Stimulated activated naive CD8-positive, alpha-beta T cell treated with anti-CD3 and anti-CD28 coated beads, Interleukin-15, Interleukin-2, amounts not matched to agents 100 ng/mL and 50 ng/mL, for 24 hours (primary cell): Measurements from ENCODE around the gene TNRC6B.
"Not testable (repeated sequence)": the region's sequence is repeated elsewhere in the genome, so short reads cannot be mapped to it uniquely, and the experiment has no call there.

Experiments used
- H3K27ac Mint-ChIP-seq: one replicate; pipeline ENCODE4 v1.8.0; 2021; ENCODE audit warnings: mild to moderate bottlenecking, mixed read lengths
- H3K27me3 Mint-ChIP-seq: one replicate; pipeline ENCODE4 v1.8.0; 2021; ENCODE audit warnings: mixed read lengths
- H3K36me3 Mint-ChIP-seq: one replicate; pipeline ENCODE4 v1.8.0; 2021; ENCODE audit warnings: low read depth, mixed read lengths
- H3K4me1 Mint-ChIP-seq: one replicate; pipeline ENCODE4 v1.8.0; 2021; ENCODE audit warnings: low read depth, mixed read lengths
- H3K4me3 Mint-ChIP-seq: one replicate; pipeline ENCODE4 v1.8.0; 2021; ENCODE audit warnings: mild to moderate bottlenecking, mixed read lengths
- H3K9me3 Mint-ChIP-seq: one replicate; pipeline ENCODE4 v1.8.0; 2021; ENCODE audit warnings: mixed read lengths

The TNRC6B gene

DNA sequence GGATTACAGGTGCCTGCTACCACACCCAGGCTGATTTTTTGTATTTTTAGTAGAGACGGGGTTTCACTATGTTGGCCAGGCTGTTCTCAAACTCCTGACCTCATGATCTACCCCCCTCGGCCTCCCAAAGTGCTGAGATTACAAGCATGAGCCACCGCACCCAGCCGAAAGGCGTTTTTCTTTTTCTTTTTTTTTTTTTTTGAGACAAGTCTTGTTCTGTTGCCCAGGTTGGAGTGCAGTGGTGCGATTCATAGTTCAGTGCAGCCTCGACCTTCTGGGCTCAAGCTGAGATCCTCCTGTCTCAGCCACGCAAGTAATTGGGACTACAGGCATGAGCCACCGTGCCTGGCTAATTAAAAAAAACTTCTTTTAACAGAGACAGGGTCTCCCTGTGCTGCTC lies 19.7 kb downstream of the TNRC6B start:
- Mint-ChIP-seq H3K4me3 (peak overlapping the region; percentile 60), H3K27ac (peak overlapping the region; percentile 93), H3K4me1 (peaks cover 84% of the 10 kb centered on the region)
- H3K9me3 Mint-ChIP-seq, H3K36me3 Mint-ChIP-seq, H3K27me3 Mint-ChIP-seq: not testable (repeated sequence)

DNA sequence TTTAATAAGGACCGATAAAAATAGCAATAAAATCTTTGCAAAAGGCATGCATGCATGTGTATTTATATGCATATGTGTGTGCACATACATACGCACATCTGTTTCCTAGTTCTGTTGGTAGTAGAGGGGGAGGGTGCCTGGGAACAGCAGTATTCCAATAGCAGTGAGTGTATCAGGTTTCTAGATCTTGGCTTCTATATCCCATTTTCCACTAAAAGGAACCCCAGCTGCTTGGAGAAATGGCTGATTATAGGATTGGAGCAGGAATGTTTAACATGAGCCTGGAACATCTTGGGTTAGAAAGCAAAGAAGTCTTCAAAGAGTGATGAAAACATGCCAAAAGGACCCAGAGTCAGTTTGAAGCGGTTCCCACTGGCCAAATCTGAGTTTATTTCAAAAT lies 21.0 kb downstream of the TNRC6B start:
- peak overlapping the region; percentile 77 for H3K27ac Mint-ChIP-seq
- H3K4me1 Mint-ChIP-seq, result peaks cover 85% of the 10 kb centered on the region
- H3K27me3 Mint-ChIP-seq, result no peaks in the 10 kb centered on the region
- H3K9me3 Mint-ChIP-seq, result no peaks in the 10 kb centered on the region
- H3K36me3 Mint-ChIP-seq, result peaks cover 4% of the 10 kb centered on the region
- H3K4me3 Mint-ChIP-seq, result no peak overlapping the region

DNA sequence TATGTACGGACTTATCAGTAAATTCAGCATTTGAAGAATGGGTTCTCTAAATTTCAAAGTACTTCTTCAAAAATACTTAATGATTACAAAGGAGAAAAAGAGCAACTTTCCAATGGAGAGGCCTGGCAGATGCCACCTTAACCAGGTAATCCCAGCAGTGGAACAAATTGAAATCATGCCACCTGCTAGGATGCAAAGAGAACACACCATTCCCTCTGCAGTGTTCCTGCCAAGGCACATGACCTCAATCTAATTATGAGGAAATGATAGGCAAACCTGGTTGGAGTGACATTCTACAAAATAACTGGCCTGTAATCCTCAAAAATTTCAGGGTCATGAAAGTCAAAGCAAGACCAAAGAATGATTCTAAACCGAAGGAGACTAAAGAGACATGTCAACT lies 21.5 kb downstream of the TNRC6B start:
- H3K4me3 Mint-ChIP-seq, result no peak overlapping the region
- H3K4me1 Mint-ChIP-seq, result peaks cover 87% of the 10 kb centered on the region
- H3K27ac Mint-ChIP-seq, result no peak overlapping the region
- no peaks in the 10 kb centered on the region for H3K27me3 Mint-ChIP-seq
- H3K36me3 Mint-ChIP-seq, result peaks cover 4% of the 10 kb centered on the region
- H3K9me3 Mint-ChIP-seq, result no peaks in the 10 kb centered on the region

DNA sequence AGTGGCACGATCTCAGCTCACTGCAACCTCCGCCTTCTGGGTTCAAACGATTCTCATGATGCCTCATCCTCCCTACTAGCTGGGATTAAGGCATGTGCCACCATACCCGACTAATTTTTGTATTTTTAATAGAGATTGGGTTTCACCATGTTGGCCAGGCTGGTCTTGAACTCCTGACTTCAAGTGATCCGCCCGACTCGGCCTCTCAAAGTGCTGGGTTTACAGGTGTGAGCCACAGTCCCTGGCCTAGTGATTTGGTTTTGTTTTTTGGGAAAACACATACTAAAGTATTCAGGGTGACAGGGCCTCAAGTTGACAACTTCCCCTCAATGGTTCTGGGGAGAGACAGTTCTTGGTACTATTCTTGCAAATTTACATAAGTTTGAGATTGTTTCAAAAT lies 22.1 kb downstream of the TNRC6B start:
- no peak overlapping the region for H3K4me3 Mint-ChIP-seq
- peaks cover 88% of the 10 kb centered on the region for H3K4me1 Mint-ChIP-seq
- no peaks in the 10 kb centered on the region for H3K9me3 Mint-ChIP-seq
- H3K27me3 Mint-ChIP-seq, result no peaks in the 10 kb centered on the region
- peaks cover 4% of the 10 kb centered on the region for H3K36me3 Mint-ChIP-seq
- no peak overlapping the region for H3K27ac Mint-ChIP-seq

DNA sequence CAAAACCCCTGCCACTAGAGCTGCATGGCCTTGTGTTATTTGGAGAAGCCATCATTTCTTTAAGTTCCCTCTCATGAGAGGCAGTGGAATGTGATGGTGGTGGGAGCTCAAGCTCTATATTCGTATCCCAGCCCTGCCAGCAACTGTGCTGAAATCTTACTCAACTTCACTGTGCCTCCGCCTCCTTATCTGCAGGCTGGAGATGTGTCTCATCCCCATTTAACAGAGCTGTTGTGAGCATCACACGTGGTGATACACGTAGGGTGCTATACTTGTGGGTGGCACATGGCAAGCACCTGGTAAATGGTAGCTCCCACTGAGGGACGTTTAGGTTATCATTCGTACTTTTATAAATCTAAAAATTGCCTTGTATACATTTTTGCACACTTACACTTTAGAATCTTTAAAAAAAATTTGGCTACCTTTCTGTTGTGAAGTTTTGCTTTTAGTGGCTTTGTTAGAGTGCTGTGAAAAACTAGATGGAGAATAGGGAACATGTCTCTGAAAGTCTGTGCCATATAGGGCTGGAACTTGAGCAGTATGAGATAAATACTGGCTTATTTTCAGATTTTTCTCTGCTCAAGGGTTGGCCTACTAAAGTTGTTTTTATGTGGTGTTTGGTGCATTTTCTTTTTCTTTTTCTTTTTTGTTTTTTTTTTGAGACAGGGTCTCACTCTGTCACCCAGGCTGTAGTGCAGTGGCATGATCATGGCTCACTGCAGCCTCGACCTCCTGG lies 23.2 kb downstream of the TNRC6B start:
- peak overlapping the region; percentile 52 for H3K27ac Mint-ChIP-seq
- no peaks in the 10 kb centered on the region for H3K27me3 Mint-ChIP-seq
- H3K4me3 Mint-ChIP-seq, result no peak overlapping the region
- peaks cover 83% of the 10 kb centered on the region for H3K4me1 Mint-ChIP-seq
- peaks cover 4% of the 10 kb centered on the region for H3K36me3 Mint-ChIP-seq
- no peaks in the 10 kb centered on the region for H3K9me3 Mint-ChIP-seq

DNA sequence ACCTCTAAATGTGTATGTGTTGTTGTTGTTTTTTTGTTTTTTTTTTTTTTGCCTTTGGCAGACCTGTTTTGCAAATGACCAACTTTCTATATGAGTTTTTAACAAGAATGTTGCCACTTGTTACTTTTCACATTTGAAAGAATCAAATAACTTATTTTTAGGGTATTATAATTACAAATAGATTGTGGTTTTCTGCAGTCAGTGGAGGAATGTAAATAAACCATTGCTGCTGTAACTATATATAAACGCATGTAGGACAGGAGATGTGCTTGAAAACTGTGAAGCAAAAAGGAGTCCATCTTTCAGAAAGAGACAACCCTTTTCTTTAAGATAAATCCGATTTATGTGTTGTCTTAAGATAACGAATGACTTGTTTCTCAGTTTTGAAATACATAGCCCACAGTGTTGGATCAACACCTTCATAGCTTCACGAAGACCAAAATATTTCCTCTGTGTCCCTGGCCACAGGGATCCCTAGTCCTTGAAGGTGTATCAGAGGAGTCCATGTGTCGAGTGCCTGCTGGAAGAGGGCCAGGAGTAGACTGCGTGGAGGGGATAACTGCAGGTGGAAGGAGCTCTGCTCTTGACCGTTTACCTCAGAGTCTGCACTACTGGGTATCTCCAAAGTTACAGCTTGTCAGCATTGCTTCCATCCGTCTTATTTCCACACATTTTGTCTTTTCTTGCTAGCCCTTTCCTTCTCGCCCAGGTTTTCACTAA lies 24.7 kb downstream of the TNRC6B start:
- no peaks in the 10 kb centered on the region for H3K27me3 Mint-ChIP-seq
- no peaks in the 10 kb centered on the region for H3K9me3 Mint-ChIP-seq
- H3K27ac Mint-ChIP-seq, result peak overlapping the region; percentile 22
- peaks cover 71% of the 10 kb centered on the region for H3K4me1 Mint-ChIP-seq
- H3K4me3 Mint-ChIP-seq, result no peak overlapping the region
- no peaks in the 10 kb centered on the region for H3K36me3 Mint-ChIP-seq

DNA sequence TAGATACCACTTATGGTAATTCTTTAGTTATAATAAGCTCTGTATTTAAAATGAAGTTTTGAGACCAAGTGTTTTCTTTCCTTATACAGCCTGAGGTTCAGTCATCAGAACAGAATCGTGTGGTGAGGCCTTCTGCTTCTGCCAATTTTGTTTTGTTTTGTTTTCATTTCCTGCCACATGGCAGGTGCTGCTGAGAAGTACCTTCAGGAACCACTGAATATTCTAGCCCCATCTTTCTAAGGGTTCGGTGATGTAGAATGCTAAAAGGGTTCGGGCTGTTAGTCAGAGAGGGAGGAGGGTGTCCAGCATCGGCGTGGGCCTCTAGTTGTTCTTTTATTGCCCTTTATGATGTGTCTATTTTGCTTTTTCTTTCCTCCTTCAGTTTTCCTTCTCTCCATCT lies 25.8 kb downstream of the TNRC6B start:
- Mint-ChIP-seq H3K9me3 (no peaks in the 10 kb centered on the region), H3K36me3 (no peaks in the 10 kb centered on the region), H3K27me3 (no peaks in the 10 kb centered on the region), H3K27ac (peak overlapping the region; percentile 90), H3K4me3 (peak overlapping the region; percentile 67), H3K4me1 (peaks cover 70% of the 10 kb centered on the region)

DNA sequence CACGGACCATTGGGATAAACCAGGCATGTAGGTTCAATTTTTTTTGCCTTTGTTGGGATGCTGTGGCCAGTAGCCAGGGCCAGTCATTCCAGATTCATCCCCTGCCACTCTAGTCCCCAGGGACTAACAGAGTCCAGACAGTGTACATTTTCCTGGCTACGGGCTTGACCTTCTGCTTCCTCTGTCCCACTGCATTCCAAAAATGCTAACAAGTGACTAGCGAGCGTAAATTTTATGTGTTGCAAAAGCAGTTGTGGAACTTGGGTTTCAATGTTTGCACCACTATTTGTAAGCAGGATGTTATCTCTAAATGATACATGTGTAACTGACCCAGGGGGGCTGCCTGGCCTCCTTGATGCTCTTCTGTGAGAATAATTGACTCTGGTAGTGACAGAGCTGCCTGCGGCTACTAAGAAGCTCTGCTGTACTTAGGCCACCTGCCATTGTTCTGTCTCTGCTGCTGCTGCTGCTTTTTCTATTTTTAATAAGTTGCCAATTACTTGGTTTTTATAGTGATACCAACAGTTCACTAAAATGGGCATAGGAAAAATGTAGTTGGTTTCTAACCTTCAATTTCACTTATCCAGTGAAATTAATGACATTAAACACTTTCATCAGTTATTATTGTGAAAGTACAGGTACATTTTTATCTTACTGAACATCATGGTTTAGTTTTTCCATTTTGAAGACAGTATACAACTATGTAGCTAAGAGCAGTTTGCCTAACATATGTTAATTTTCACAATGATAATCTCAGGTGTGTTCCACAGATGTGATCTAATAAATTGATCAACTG lies 26.8 kb downstream of the TNRC6B start:
- Mint-ChIP-seq H3K4me3 (no peak overlapping the region), H3K36me3 (no peaks in the 10 kb centered on the region), H3K27me3 (no peaks in the 10 kb centered on the region), H3K27ac (peak overlapping the region; percentile 90), H3K9me3 (no peaks in the 10 kb centered on the region), H3K4me1 (peaks cover 70% of the 10 kb centered on the region)

DNA sequence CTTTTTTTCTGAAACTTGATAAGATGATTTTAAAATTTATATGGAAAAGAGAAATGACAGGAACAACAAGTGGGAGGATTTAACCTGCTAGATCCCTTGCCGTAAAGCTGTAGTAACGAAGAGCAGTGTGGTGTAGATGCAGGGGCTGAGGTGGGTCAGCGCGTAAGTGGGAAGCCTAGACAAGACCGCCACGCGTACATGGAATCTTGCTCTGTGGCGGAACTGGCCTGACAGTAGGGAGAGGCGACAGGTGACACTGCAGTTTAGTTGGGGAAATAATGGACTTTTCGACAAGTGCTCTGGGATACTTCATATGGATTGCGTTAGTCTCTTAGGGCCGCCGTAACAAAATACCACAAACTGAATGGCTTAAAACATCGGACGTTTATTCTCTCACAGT lies 28.8 kb downstream of the TNRC6B start:
- no peak overlapping the region for H3K27ac Mint-ChIP-seq
- peaks cover 76% of the 10 kb centered on the region for H3K4me1 Mint-ChIP-seq
- H3K4me3 Mint-ChIP-seq, result no peak overlapping the region
- no peaks in the 10 kb centered on the region for H3K36me3 Mint-ChIP-seq
- no peaks in the 10 kb centered on the region for H3K27me3 Mint-ChIP-seq
- no peaks in the 10 kb centered on the region for H3K9me3 Mint-ChIP-seq

DNA sequence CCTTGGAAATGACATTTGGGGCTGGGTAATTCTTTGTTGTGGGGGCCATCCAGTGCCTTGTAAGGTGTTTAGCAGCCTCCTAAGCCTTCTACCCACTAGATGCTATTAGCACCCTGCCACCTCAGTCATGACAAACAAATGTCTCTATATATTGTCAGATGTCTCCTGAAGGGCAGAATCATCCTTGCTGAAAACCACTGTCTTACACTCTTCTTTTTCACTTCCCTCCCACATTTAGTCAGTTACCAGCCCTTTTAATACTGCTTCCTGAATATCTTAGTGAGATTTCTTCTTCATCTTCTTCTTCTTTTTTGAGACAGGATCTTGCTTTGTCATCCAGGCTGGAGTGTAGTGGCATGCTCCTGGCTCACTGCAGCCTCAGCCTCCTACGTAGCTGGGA lies 33.1 kb downstream of the TNRC6B start:
- H3K36me3 Mint-ChIP-seq, result peaks cover 8% of the 10 kb centered on the region
- peak overlapping the region; percentile 80 for H3K27ac Mint-ChIP-seq
- H3K9me3 Mint-ChIP-seq, result no peaks in the 10 kb centered on the region
- no peaks in the 10 kb centered on the region for H3K27me3 Mint-ChIP-seq
- H3K4me3 Mint-ChIP-seq, result no peak overlapping the region
- peaks cover 78% of the 10 kb centered on the region for H3K4me1 Mint-ChIP-seq

DNA sequence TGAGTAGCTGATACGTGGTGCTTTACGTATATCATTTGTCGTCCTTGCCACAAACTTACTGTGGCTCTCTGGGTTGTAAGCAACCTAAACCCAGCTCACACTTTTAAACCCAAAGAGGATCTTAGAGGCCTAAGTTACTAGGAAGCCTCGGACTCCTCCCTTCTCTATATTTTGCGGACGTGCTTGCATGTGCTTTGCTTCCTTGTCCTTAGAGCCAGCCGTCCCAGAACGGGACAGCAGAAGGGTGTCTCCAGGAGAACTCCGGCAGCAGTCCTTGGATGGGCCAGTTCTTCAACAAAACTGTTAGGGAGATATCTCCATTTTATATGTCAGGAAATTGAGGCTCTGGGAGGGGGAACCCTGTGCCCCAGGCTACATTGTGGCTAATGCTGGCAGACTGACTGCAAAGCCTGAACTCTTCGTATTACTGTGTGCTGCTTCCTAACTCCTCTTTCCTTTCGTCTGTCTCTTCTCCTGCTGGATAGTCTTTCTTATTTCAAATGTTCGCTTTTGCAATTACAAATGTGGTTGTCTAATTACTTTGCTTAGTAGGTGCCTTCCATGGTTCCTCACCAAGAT lies 33.8 kb downstream of the TNRC6B start:
- Mint-ChIP-seq H3K27me3 (no peaks in the 10 kb centered on the region), H3K9me3 (no peaks in the 10 kb centered on the region), H3K4me1 (peaks cover 85% of the 10 kb centered on the region), H3K36me3 (peaks cover 8% of the 10 kb centered on the region), H3K4me3 (no peak overlapping the region), H3K27ac (peak overlapping the region; percentile 36)

DNA sequence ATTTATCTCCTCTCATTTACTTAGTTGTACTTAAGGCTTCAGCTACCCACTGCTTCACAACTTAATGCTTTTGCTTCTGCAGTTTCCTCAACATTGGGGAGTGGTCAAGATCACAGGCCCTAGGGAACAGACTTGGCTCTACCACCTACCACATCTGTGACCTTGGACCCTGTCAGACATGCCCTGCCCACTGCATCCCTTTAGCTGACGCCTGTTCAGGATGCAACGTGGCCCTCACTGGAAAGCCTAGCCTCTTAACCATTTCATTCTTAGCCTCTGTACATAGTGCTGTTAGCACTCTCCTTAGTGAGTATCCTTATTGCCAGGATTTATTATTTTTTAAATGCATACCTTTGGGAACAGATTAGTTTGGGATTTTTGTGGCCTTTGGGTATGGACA lies 34.4 kb downstream of the TNRC6B start:
- Mint-ChIP-seq H3K9me3 (no peaks in the 10 kb centered on the region), H3K27me3 (no peaks in the 10 kb centered on the region), H3K4me1 (peaks cover 91% of the 10 kb centered on the region), H3K36me3 (peaks cover 8% of the 10 kb centered on the region), H3K27ac (no peak overlapping the region), H3K4me3 (no peak overlapping the region)

DNA sequence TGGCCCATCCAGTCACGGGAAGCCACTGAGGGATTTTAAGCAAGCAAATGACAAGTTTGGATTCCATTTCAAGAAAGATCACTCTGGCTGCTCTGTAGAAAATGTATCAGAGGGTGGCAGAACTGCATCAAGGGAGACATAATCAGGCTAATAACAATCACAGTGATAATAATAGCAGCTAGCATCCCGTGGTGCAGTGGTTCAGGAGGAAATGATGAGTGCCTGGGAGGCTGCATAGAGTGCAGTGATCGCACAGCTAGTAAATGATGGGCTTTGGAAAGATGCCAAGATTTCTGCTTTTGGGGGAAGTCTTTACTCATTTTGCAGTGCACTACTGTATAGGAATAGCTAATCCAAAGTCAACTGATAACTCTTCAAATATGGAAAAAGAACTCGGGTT lies 35.8 kb downstream of the TNRC6B start:
- peaks cover 9% of the 10 kb centered on the region for H3K36me3 Mint-ChIP-seq
- no peak overlapping the region for H3K4me3 Mint-ChIP-seq
- H3K9me3 Mint-ChIP-seq, result no peaks in the 10 kb centered on the region
- peak overlapping the region; percentile 82 for H3K27ac Mint-ChIP-seq
- H3K4me1 Mint-ChIP-seq, result peaks cover 87% of the 10 kb centered on the region
- no peaks in the 10 kb centered on the region for H3K27me3 Mint-ChIP-seq

DNA sequence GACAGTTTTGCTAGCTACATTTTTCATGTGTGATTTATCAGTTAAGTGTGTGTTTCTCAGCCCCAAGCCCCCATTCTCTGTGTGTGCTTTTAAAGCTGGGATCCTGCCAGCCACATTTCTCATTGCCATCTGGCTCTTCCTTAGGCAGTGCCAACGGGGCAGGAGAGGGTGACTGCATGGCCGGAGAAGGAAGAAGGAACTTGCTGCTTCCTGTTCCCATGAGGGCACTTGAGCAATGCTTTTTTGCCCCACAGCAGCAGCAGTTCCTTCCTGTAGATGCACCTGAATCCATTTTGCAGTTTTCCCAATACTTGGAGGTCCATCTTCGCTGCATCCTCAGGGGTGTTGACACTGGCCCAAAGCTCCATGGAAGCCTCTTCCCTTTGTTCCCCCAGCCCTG lies 37.5 kb downstream of the TNRC6B start:
- H3K9me3 Mint-ChIP-seq, result no peaks in the 10 kb centered on the region
- H3K27me3 Mint-ChIP-seq, result no peaks in the 10 kb centered on the region
- peaks cover 16% of the 10 kb centered on the region for H3K36me3 Mint-ChIP-seq
- H3K4me3 Mint-ChIP-seq, result peak overlapping the region; percentile 77
- H3K27ac Mint-ChIP-seq, result peak overlapping the region; percentile 95
- peaks cover 86% of the 10 kb centered on the region for H3K4me1 Mint-ChIP-seq
